AG04450 (cell line): Measurements from ENCODE around the gene RUBCN. TPM values are rescaled to one million over a fixed set of nuclear protein-coding genes. Genes with fewer than 3 reads are reported as not detected.
"Not testable (repeated sequence)": the region's sequence is repeated elsewhere in the genome, so short reads cannot be mapped to it uniquely, and the experiment has no call there.

Experiments
- CTCF ChIA-PET: fragments of 300-600, 350-600 bp; formaldehyde crosslinking; extraction: SDS; loops from one replicate; lab custom pipeline; 2022; ENCODE audit warnings: antibody characterized with exemption, inconsistent platforms; lab: Charles Lee
- POLR2A ChIA-PET: fragments of 350-600 bp; formaldehyde crosslinking; extraction: SDS; loops from one replicate; lab custom pipeline; 2021; ENCODE audit warnings: antibody characterized with exemption, inconsistent platforms; lab: Yijun Ruan, JAX
- DNase-seq: peaks from one replicate; pipeline ENCODE4 v3.0.0-alpha.2; 2011; ENCODE audit warnings: low read depth, low spot score
- H3K27ac ChIP-seq: one replicate; pipeline ENCODE4 v1.5.1; 2012; ENCODE audit warnings: low read depth, low read length, control low read depth
- H3K27me3 ChIP-seq: one replicate; pipeline ENCODE4 v1.6.0; 2012; ENCODE audit warnings: low read length; ENCODE audit not compliant: control insufficient read depth, insufficient read depth
- H3K4me3 ChIP-seq: 2 replicates; pipeline ENCODE4 v1.5.1; 2011; ENCODE audit warnings: mild to moderate bottlenecking, low read depth, low read length, control low read depth
- H3K9me3 ChIP-seq: 2 replicates; pipeline ENCODE4 v1.5.1; 2012; ENCODE audit warnings: low read length; ENCODE audit not compliant: control insufficient read depth, insufficient read depth
- CTCF ChIP-seq: IDR thresholded peaks from 2 replicates; pipeline ENCODE4 v1.5.1; 2011; ENCODE audit warnings: low read depth, low read length, control low read depth, inconsistent platforms
- polyA plus RNA-seq: library from polyadenylated mRNA; depleted of rRNA; stranded (reverse); fragments of >200 nt; gene quantifications from 2 replicates; pipeline ENCODE4 v1.2.3, GENCODE V29; 2011

RUBCN gene
- polyA plus RNA-seq, 1 experiment: 9.4 TPM

DNA sequence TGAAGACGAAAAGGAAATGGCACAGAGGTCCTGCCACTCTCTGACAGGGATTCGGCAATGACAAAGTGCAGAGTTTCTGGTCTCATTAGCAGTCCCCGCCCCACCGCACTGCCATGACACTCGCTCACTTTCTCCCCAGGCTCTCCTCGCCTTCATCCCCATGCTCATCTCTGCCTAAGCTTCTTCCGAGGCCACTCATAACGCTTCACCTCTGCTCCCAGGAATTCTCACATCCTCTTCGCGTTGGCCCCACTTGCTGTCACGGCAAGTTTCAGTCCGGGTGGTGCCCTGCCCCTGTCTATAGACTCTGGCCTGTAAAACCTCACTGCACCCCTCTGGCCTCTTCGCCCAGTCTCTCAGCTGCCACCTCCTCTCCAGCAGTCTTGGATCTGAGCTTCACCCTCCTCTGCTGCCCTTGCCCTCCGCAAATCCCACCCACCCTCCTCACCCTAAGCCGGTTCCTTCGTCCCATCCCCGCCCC lies 654 bp downstream of the RUBCN start:
- Histone ChIP-seq H3K4me3 (peak overlapping the region; percentile 80), H3K27me3 (no peaks in the 10 kb centered on the region), H3K9me3 (no peaks in the 10 kb centered on the region), H3K27ac (no peak overlapping the region)
- CTCF ChIA-PET: interaction anchor here (0.6 to 1.2 kb wide), 2 partner anchors 60 to 137 kb away, joined by 3 to 4 read pairs; no protein-coding TSS in a partner anchor
- TF ChIP-seq CTCF: no peak
- POLR2A ChIA-PET: interaction anchor here (0.9 to 1.0 kb wide), 2 partner anchors 24 to 53 kb away, joined by 3 to 4 read pairs; no protein-coding TSS in a partner anchor
- DNase-seq: no peak

DNA sequence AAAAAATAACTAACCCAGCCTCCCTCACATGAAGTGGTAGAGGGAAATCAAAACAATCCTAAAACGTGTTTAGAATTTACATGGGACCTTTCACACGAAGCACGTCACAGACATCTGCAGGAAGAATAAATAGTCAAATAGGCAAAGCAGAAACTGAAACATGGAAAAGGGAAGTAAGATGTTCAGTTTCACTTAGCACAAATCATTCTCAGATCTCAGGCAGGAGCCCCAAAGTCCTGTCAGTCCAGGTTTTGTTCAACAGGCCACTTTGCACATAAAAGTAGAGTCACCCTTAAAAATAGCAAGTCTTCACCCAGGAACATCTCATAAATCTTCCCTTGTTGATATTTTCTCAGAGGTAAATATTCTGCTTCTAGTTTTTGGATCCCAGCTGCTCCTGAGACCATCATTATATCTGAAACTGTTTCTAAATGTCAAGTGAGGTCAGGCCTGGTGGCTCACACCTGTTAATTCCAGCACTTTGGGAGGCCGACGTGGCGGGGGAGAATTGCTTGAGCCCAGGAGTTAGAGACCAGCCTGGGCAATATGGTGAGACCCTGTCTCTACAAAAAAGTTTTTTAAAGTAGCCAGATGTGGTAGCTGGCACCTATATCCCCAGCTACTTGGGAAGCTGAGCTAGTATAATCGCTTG lies 1.9 kb downstream of the RUBCN start:
- Histone ChIP-seq H3K9me3 (no peaks in the 10 kb centered on the region), H3K27ac (no peak overlapping the region), H3K27me3 (no peaks in the 10 kb centered on the region), H3K4me3 (no peak overlapping the region)
- POLR2A ChIA-PET: no interaction called here
- CTCF ChIA-PET: no interaction called here
- TF ChIP-seq CTCF: no peak
- no peak for DNase-seq

GRCh38 chr3:197733042-197733441 lies 3.7 kb downstream of the RUBCN start:
- Histone ChIP-seq H3K27ac (no peak overlapping the region), H3K9me3 (no peaks in the 10 kb centered on the region), H3K27me3 (no peaks in the 10 kb centered on the region), H3K4me3 (no peak overlapping the region)
- ChIA-PET CTCF (no interaction called here), POLR2A (no interaction called here)
- no peak for TF ChIP-seq CTCF
- no peak for DNase-seq

- DNase-seq, H3K4me3 ChIP-seq, H3K27ac ChIP-seq, CTCF ChIA-PET, H3K9me3 ChIP-seq, H3K27me3 ChIP-seq: not testable (repeated sequence)
- POLR2A ChIA-PET: interaction anchor here (0.6 kb wide), 1 partner anchor 104 kb away, joined by 9 read pairs; no protein-coding TSS in a partner anchor
These were observed 5.2 kb downstream of the RUBCN start for GRCh38 chr3:197731483-197731882.

DNA sequence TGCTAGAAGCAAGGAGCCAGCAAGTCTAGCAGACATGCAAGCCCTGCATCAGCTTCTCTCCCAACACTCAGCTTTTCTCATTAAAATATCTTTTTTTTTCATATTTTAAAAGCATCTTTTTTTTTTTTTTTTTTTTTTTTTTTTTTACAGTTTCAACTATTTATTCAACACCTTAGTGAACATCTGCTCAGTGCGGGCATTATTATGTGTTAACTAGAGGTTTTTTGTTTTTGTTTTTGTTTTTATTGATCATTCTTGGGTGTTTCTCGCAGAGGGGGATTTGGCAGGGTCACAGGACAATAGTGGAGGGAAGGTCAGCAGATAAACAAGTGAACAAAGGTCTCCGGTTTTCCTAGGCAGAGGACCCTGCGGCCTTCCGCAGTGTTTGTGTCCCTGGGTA lies 5.9 kb downstream of the RUBCN start:
- CTCF ChIA-PET: not testable (repeated sequence)

DNA sequence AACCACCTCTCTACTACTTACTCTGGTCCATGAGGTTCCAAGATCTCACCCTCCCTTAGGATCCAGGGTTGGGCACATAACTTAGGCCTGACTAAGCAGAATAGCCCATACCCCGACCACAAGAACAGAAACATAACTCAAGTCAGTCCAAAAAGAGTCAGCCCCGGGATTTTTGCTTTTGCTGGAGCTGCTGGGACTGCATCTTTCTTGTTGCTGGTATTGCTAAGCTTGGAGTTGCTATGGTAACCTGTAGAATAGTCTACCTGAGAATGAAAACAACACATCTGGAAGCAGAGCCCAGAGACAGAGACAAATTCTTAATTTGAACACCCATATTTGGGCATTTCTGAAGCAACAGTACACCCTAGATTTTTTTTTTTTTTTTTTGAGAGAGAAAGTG lies 6.5 kb downstream of the RUBCN start:
- CTCF ChIA-PET: no interaction called here
- no peak for TF ChIP-seq CTCF
- POLR2A ChIA-PET: interaction anchor here (0.7 kb wide), 1 partner anchor 19 kb away, joined by 7 read pairs; no protein-coding TSS in a partner anchor
- no peak for DNase-seq
- Histone ChIP-seq H3K4me3 (no peak overlapping the region), H3K27ac (peak overlapping the region; percentile 57), H3K27me3 (no peaks in the 10 kb centered on the region), H3K9me3 (no peaks in the 10 kb centered on the region)

More for the DNA sequence above, 5.9 kb downstream of the RUBCN start:
- H3K27ac ChIP-seq, H3K27me3 ChIP-seq, H3K4me3 ChIP-seq, H3K9me3 ChIP-seq, POLR2A ChIA-PET, DNase-seq: not testable (repeated sequence)
